A673 (cell line): ENCODE measurements around the gene ADARB2. TPM values are rescaled to one million over a fixed set of nuclear protein-coding genes. Genes with fewer than 3 reads are reported as not detected.

Source experiments
- BruUV-seq: library from RNA; stranded (reverse); fragments of 400-500 nt; replicated peaks from 2 replicates; lab custom pipeline; 2021; lab: Mats Ljungman, UMichigan
- CTCF ChIA-PET: fragments of 300-600 bp; sonication (Branson Sonifier 250); formaldehyde crosslinking; loops from one replicate; lab custom pipeline; 2022; ENCODE audit warnings: antibody characterized with exemption; lab: Charles Lee
- POLR2A ChIA-PET: fragments of 300-600 bp; sonication (Branson Sonifier 250); formaldehyde crosslinking; loops from one replicate; lab custom pipeline; 2022; ENCODE audit warnings: antibody characterized with exemption; ENCODE audit not compliant: low non-redundant PET; lab: Charles Lee
- DNase-seq: peaks from one replicate; pipeline ENCODE4 v3.0.0-alpha.2; 2015; ENCODE audit warnings: low spot score
- H3K27ac ChIP-seq: fragments of 200-600 bp; sonication (generic); 2 replicates; pipeline ENCODE4 v1.5.1; 2016; ENCODE audit warnings: mixed run types, low read depth, mild to moderate bottlenecking, mixed read lengths, antibody characterized with exemption, low read length; ENCODE audit not compliant: poor library complexity, severe bottlenecking
- H3K27me3 ChIP-seq: fragments of 200-600 bp; sonication (generic); replicated peaks from 2 replicates; pipeline ENCODE4 v1.6.1; 2017; ENCODE audit warnings: mixed run types, low read depth, mild to moderate bottlenecking, mixed read lengths, antibody characterized with exemption, low read length; ENCODE audit not compliant: insufficient read depth, poor library complexity
- H3K36me3 ChIP-seq: fragments of 200-600 bp; sonication (generic); 2 replicates; pipeline ENCODE4 v1.6.1; 2016; ENCODE audit warnings: mixed run types, mild to moderate bottlenecking, mixed read lengths, antibody characterized with exemption, low read length; ENCODE audit not compliant: insufficient read depth, poor library complexity, severe bottlenecking
- H3K4me1 ChIP-seq: fragments of 200-600 bp; sonication (generic); 2 replicates; pipeline ENCODE4 v1.6.1; 2017; ENCODE audit warnings: mixed run types, mild to moderate bottlenecking, mixed read lengths, antibody characterized with exemption, low read length; ENCODE audit not compliant: insufficient read depth, poor library complexity, severe bottlenecking
- H3K4me3 ChIP-seq: fragments of 200-600 bp; sonication (generic); 2 replicates; pipeline ENCODE4 v1.5.1; 2016; ENCODE audit warnings: low read depth, mixed run types, mild to moderate bottlenecking, mixed read lengths, low read length; ENCODE audit not compliant: poor library complexity, severe bottlenecking
- H3K9me3 ChIP-seq: fragments of 200-600 bp; sonication (generic); 2 replicates; pipeline ENCODE4 v1.6.1; 2016; ENCODE audit warnings: mixed run types, low read depth, mild to moderate bottlenecking, mixed read lengths, antibody characterized with exemption, low read length; ENCODE audit not compliant: poor library complexity, severe bottlenecking
- EZH2 ChIP-seq: fragments of 200-600 bp; sonication (generic); IDR thresholded peaks from 2 replicates; pipeline ENCODE4 v1.6.1; 2017; ENCODE audit warnings: borderline replicate concordance, low read depth, mild to moderate bottlenecking, mixed read lengths, antibody characterized with exemption, low read length; ENCODE audit not compliant: poor library complexity, severe bottlenecking
- intact Hi-C: fragments of 100-400 bp; cut with micrococcal nuclease; formaldehyde crosslinking; loops from one replicate; pipeline ENCODE4 v1.10.0; 2022; ENCODE audit not compliant: unreplicated experiment
- total RNA-seq: library from RNA; stranded (reverse); gene quantifications from 2 replicates; pipeline ENCODE4 v1.2.3, GENCODE V29; 2021
- TF ChIP-seq, protein P1 (sequence below): fragments of 300-800, 200-600 bp; sonication (generic); conservative IDR thresholded peaks from 2 replicates; pipeline ENCODE4 v1.5.1; 2017; ENCODE audit warnings: low read depth, mild to moderate bottlenecking, antibody characterized with exemption, low read length, moderate library complexity, mixed read lengths

The ADARB2 gene
- total RNA-seq, 1 experiment from 2014 or later: not detected

DNA sequence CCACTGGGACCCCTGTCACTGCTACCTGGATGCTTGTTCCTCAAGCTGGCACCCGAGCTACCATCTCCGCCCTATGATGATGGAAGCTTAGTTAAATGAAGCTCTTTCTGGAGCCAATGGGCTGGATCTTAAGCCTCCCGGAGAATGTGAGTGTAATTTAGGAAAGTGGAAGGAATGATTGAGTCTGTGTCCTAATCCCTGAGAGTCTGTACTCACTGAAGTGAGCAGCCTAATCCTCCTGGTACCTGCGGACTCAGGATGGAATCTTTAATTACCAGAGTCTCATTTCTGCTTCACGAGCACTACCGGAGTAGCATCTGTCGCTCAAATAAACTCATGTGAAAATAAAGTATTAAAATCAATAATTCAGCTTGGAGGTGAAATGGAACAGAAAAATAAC lies 425.6 kb downstream of the ADARB2 start:
- intact Hi-C loops: no loop called here
- peaks cover 77% of the 10 kb centered on the region for H3K27me3 ChIP-seq
- BruUV-seq: no TSS peak

DNA sequence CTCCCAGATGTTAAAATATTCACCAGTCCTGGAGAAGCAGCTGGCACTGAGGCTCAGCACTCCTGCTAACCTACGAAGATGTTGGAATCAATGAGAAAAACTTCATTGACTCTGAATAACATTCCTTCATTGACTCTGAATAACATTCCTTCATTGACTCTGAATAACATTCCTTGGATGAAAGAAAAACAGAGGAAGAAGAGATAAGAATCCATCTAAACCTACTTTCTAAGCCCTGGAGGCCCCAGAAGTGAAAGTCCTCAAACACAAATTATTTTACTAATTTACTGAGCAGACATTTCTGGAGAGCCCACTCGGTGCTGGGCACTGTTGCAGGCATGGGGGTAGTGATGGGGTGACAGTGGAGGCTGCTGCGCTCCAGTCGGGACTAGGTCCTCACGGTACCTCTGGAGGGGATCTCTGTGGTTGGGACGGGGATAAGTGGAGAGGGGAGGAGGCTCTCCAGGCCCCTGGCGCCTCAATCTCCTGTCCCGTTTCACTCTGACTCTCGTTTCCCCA lies 427.0 kb downstream of the ADARB2 start:
- TF ChIP-seq, protein P1, sequence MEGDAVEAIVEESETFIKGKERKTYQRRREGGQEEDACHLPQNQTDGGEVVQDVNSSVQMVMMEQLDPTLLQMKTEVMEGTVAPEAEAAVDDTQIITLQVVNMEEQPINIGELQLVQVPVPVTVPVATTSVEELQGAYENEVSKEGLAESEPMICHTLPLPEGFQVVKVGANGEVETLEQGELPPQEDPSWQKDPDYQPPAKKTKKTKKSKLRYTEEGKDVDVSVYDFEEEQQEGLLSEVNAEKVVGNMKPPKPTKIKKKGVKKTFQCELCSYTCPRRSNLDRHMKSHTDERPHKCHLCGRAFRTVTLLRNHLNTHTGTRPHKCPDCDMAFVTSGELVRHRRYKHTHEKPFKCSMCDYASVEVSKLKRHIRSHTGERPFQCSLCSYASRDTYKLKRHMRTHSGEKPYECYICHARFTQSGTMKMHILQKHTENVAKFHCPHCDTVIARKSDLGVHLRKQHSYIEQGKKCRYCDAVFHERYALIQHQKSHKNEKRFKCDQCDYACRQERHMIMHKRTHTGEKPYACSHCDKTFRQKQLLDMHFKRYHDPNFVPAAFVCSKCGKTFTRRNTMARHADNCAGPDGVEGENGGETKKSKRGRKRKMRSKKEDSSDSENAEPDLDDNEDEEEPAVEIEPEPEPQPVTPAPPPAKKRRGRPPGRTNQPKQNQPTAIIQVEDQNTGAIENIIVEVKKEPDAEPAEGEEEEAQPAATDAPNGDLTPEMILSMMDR: no peak
- TF ChIP-seq EZH2: no peak
- intact Hi-C loops: no loop called here
- no peak for DNase-seq
- Histone ChIP-seq H3K27ac (no peak overlapping the region), H3K4me1 (no peaks in the 10 kb centered on the region), H3K4me3 (no peak overlapping the region), H3K36me3 (no peaks in the 10 kb centered on the region), H3K9me3 (no peaks in the 10 kb centered on the region), H3K27me3 (peaks cover 63% of the 10 kb centered on the region)
- ChIA-PET POLR2A (no interaction called here), CTCF (no interaction called here)
- no TSS peak for BruUV-seq

More for the DNA sequence above, 425.6 kb downstream of the ADARB2 start:
- H3K9me3 ChIP-seq: no peaks in the 10 kb centered on the region
- H3K27ac ChIP-seq: no peak overlapping the region
- DNase-seq: no peak
- ChIA-PET CTCF (no interaction called here), POLR2A (no interaction called here)
- no peaks in the 10 kb centered on the region for H3K36me3 ChIP-seq
- H3K4me1 ChIP-seq: no peaks in the 10 kb centered on the region
- no peak overlapping the region for H3K4me3 ChIP-seq
- TF ChIP-seq, protein P1: no peak
- TF ChIP-seq EZH2: no peak

DNA sequence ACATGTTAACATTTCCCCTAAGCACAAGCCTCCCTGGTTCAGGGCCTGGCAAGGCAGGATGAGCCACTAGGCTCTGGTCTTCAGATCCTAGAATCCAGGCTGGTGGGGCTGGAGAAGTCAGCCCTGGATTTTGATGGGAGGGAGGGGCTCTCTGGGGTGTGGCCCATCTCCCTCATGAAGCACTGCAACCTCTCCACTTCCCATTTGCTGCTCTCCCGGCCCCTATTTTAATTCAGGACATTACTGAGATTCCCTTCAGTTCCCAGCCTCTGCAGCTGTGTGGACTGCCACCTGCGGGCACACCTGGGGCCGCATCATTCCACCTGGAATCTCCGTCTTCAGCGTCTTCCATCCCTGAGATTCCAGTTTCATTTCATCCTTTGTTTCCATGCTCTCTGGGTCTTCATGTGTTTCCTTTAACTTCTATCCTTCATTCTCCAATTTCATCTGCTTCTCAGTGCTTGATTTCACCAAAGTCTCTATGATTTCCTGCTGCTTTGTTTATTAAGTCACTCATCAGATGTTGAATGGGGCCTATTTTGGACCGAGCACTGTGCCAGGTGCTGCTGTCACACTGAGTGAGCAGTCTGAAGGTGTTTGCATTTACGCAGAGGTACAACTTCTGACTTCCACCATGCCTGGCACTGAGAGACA lies 427.6 kb downstream of the ADARB2 start:
- DNase-seq: no peak
- TF ChIP-seq EZH2: no peak
- TF ChIP-seq, protein P1: no peak
- CTCF ChIA-PET: no interaction called here
- peaks cover 57% of the 10 kb centered on the region for H3K27me3 ChIP-seq
- no peaks in the 10 kb centered on the region for H3K4me1 ChIP-seq
- no peaks in the 10 kb centered on the region for H3K36me3 ChIP-seq
- no peak overlapping the region for H3K4me3 ChIP-seq
- POLR2A ChIA-PET: no interaction called here
- no peaks in the 10 kb centered on the region for H3K9me3 ChIP-seq
- H3K27ac ChIP-seq: no peak overlapping the region
- no TSS peak for BruUV-seq
- intact Hi-C loops: no loop called here
